ENCODE data around the gene PFDN6. TPM values are rescaled to one million over a fixed set of nuclear protein-coding genes. Genes with fewer than 3 reads are reported as not detected.

PFDN6 gene
- total RNA-seq, 1 experiment from 2014 or later, result 95.7 TPM

GRCh38 chr6:33250731-33251130 is 38.7 kb upstream of the PFDN6 start:
- ChIA-PET CTCF (interaction anchor here (1.4 to 5.2 kb wide), 6 partner anchors 27 to 267 kb away, joined by 4 to 83 read pairs (median 25); partner anchors contain the start of genes B3GALT4, RGL2 and RING1), POLR2A (interaction anchor here (1.5 to 1.9 kb wide), 2 partner anchors 21 to 49 kb away, joined by 3 to 5 read pairs; partner anchors contain the start of genes RPS18 and VPS52)
- H3K27ac Mint-ChIP-seq, result no peak overlapping the region
- TF ChIP-seq TEAD1 (CRISPR knock-in tag; IDR thresholded peaks at IDR 0.05), result no peak
- TF ChIP-seq ZSCAN18 (CRISPR knock-in tag; IDR thresholded peaks at IDR 0.05), result no peak
- TF ChIP-seq NFE2L1 (CRISPR knock-in tag; IDR thresholded peaks at IDR 0.05), result no peak
- TF ChIP-seq ZNF671 (CRISPR knock-in tag; IDR thresholded peaks at IDR 0.05), result no peak
- TF ChIP-seq ZMAT4 (CRISPR knock-in tag; IDR thresholded peaks at IDR 0.05), result no peak
- no peak for TF ChIP-seq FOXJ3 (CRISPR knock-in tag; IDR thresholded peaks at IDR 0.05; ENCODE audit: borderline replicate concordance)
- no peak for TF ChIP-seq ZNF281 (CRISPR knock-in tag; IDR thresholded peaks at IDR 0.05)
- H3K4me3 Mint-ChIP-seq, result peak overlapping the region; percentile 86
- H3K4me1 Mint-ChIP-seq, result peaks cover 18% of the 10 kb centered on the region
- H3K27me3 Mint-ChIP-seq (ENCODE audit: low read depth), result peaks cover 26% of the 10 kb centered on the region
- peaks cover 16% of the 10 kb centered on the region for H3K36me3 Mint-ChIP-seq
- H3K9me3 Mint-ChIP-seq, result no peaks in the 10 kb centered on the region
- no peak for ATAC-seq
- no peak for DNase-seq (ENCODE audit: low spot score)

- ATAC-seq, result no peak
- H3K4me1 Mint-ChIP-seq, result peaks cover 18% of the 10 kb centered on the region
- peaks cover 19% of the 10 kb centered on the region for H3K27me3 Mint-ChIP-seq (ENCODE audit: low read depth)
- CTCF ChIA-PET, result interaction anchor here (3.7 to 4.0 kb wide), 2 partner anchors 26 to 267 kb away, joined by 24 to 26 read pairs; partner anchors contain the start of gene B3GALT4
- no peak overlapping the region; the same call in 1 of the 2 replicates for H3K4me3 Mint-ChIP-seq
- H3K9me3 Mint-ChIP-seq, result no peaks in the 10 kb centered on the region
- H3K27ac Mint-ChIP-seq, result no peak overlapping the region
- POLR2A ChIA-PET, result no interaction called here
- TF ChIP-seq ZNF532 (CRISPR knock-in tag; IDR thresholded peaks at IDR 0.05; ENCODE audit: borderline replicate concordance) (no peak), NFYB (CRISPR knock-in tag; conservative IDR thresholded peaks at IDR 0.05; ENCODE audit: low read depth) (no peak), MAX (CRISPR knock-in tag; IDR thresholded peaks at IDR 0.05) (no peak), TEAD4 (CRISPR knock-in tag; IDR thresholded peaks at IDR 0.05) (no peak), GTF2I (CRISPR knock-in tag; conservative IDR thresholded peaks at IDR 0.05) (no peak), NR1H2 (CRISPR knock-in tag; IDR thresholded peaks at IDR 0.05) (no peak), E2F4 (CRISPR knock-in tag; IDR thresholded peaks at IDR 0.05; ENCODE audit: borderline replicate concordance, low read depth) (no peak), MYBL2 (CRISPR knock-in tag; IDR thresholded peaks at IDR 0.05) (no peak), ZNF121 (CRISPR knock-in tag; IDR thresholded peaks at IDR 0.05) (no peak), SOX15 (CRISPR knock-in tag; IDR thresholded peaks at IDR 0.05) (no peak), ZBTB43 (CRISPR knock-in tag; IDR thresholded peaks at IDR 0.05) (no peak), ATF1 (CRISPR knock-in tag; IDR thresholded peaks at IDR 0.05) (no peak), TCF7 (CRISPR knock-in tag; IDR thresholded peaks at IDR 0.05; ENCODE audit: low read depth) (no peak), E2F5 (CRISPR knock-in tag; IDR thresholded peaks at IDR 0.05) (no peak), TEAD1 (CRISPR knock-in tag; IDR thresholded peaks at IDR 0.05) (no peak)
- no peak for DNase-seq (ENCODE audit: low spot score)
- peaks cover 19% of the 10 kb centered on the region for H3K36me3 Mint-ChIP-seq
Observed at GRCh38 chr6:33251395-33252012, 37.9 kb upstream of the PFDN6 start.
